Neuronal stem cell (in vitro differentiated cells): ENCODE results near the gene KRTAP1-4.
A peak's percentile ranks its signal among the peaks of the same experiment; 100 is the strongest.

Experiments
- DNase-seq: peaks from one replicate; pipeline ENCODE4 v3.0.0-alpha.2; 2013; ENCODE audit warnings: low spot score
- H2AFZ ChIP-seq: one replicate; pipeline ENCODE4 v1.6.1; 2013; ENCODE audit warnings: mild to moderate bottlenecking, low read length, inconsistent platforms
- H2AK5ac ChIP-seq: 2 replicates; pipeline ENCODE4 v1.6.1; 2013; ENCODE audit warnings: low read depth, mild to moderate bottlenecking, inconsistent platforms, low read length, moderate library complexity, mixed read lengths
- H2BK120ac ChIP-seq: 2 replicates; pipeline ENCODE4 v1.6.1; 2013; ENCODE audit warnings: low read depth, mild to moderate bottlenecking, inconsistent platforms, low read length, moderate library complexity, mixed read lengths
- H2BK12ac ChIP-seq: one replicate; pipeline ENCODE4 v1.6.1; 2013; ENCODE audit warnings: low read length, inconsistent platforms
- H2BK15ac ChIP-seq: 2 replicates; pipeline ENCODE4 v1.6.1; 2013; ENCODE audit warnings: mild to moderate bottlenecking, low read length, inconsistent platforms, mixed read lengths
- H2BK5ac ChIP-seq: one replicate; pipeline ENCODE4 v1.6.1; 2013; ENCODE audit warnings: inconsistent platforms, mild to moderate bottlenecking, low read length, moderate library complexity
- H3K14ac ChIP-seq: one replicate; pipeline ENCODE4 v1.6.1; 2013; ENCODE audit warnings: low read length, inconsistent platforms
- H3K18ac ChIP-seq: 2 replicates; pipeline ENCODE4 v1.6.1; 2013; ENCODE audit warnings: low read length, inconsistent platforms
- H3K23ac ChIP-seq: 2 replicates; pipeline ENCODE4 v1.6.1; 2013; ENCODE audit warnings: low read depth, mild to moderate bottlenecking, mixed read lengths, low read length, inconsistent platforms; ENCODE audit not compliant: poor library complexity
- H3K27ac ChIP-seq: replicated peaks from 3 replicates; pipeline ENCODE4 v1.5.1; 2013; ENCODE audit warnings: low read length, inconsistent platforms
- H3K27me3 ChIP-seq, 3 experiments: 2 replicates each; pipeline ENCODE4 v1.6.1; 2013; ENCODE audit warnings: low read length in 3 of 3, mild to moderate bottlenecking in 2 of 3, inconsistent platforms in 1 of 3, low read depth in 1 of 3, mixed read lengths in 1 of 3, moderate library complexity in 1 of 3; ENCODE audit not compliant: control insufficient read depth in 3 of 3, insufficient read depth in 3 of 3
- H3K36me3 ChIP-seq, 2 donors: replicated peaks in 1 of 2; 2 replicates each; pipeline ENCODE4 v1.6.1; 2013; ENCODE audit warnings: low read length in 2 of 2; ENCODE audit not compliant: control insufficient read depth in 2 of 2, insufficient read depth in 2 of 2
- H3K4ac ChIP-seq: 2 replicates; pipeline ENCODE4 v1.6.1; 2013; ENCODE audit warnings: inconsistent platforms, mild to moderate bottlenecking, low read length, moderate library complexity
- H3K4me1 ChIP-seq, 2 donors: 1 replicate in 1 of 2; 2 replicates in 1 of 2; pipeline ENCODE4 v1.6.1; 2013; ENCODE audit warnings: low read length in 2 of 2, low read depth in 1 of 2; ENCODE audit not compliant: control insufficient read depth in 2 of 2, insufficient read depth in 1 of 2
- H3K4me2 ChIP-seq: one replicate; pipeline ENCODE4 v1.6.1; 2013; ENCODE audit warnings: mild to moderate bottlenecking, low read length, inconsistent platforms; ENCODE audit not compliant: insufficient read depth, poor library complexity, severe bottlenecking
- H3K4me3 ChIP-seq, 2 donors: 2 replicates each; pipeline ENCODE4 v1.5.1; 2013; ENCODE audit warnings: low read length in 2 of 2, mild to moderate bottlenecking in 2 of 2, inconsistent platforms in 1 of 2, moderate library complexity in 1 of 2
- H3K79me1 ChIP-seq: one replicate; pipeline ENCODE4 v1.6.1; 2013; ENCODE audit warnings: low read depth, mild to moderate bottlenecking, inconsistent platforms, low read length, moderate library complexity
- H3K9ac ChIP-seq: one replicate; pipeline ENCODE4 v1.6.1; 2013; ENCODE audit warnings: mild to moderate bottlenecking, low read depth, low read length, inconsistent platforms; ENCODE audit not compliant: poor library complexity
- H3K9me3 ChIP-seq, 2 donors: replicated peaks in 1 of 2; 2 replicates each; pipeline versions ENCODE3 to v1.6.1; 2013; ENCODE audit warnings: low read length in 2 of 2, mild to moderate bottlenecking in 2 of 2, inconsistent platforms in 1 of 2, low read depth in 1 of 2, mixed read lengths in 1 of 2, moderate library complexity in 1 of 2; ENCODE audit not compliant: control insufficient read depth in 2 of 2, insufficient read depth in 1 of 2
- H4K8ac ChIP-seq: one replicate; pipeline ENCODE4 v1.6.1; 2013; ENCODE audit warnings: low read depth, mild to moderate bottlenecking, inconsistent platforms, low read length, moderate library complexity
- H4K91ac ChIP-seq: one replicate; pipeline ENCODE4 v1.6.1; 2013; ENCODE audit warnings: low read length, low read depth, mild to moderate bottlenecking, inconsistent platforms; ENCODE audit not compliant: poor library complexity
- WGBS, 2 donors: extraction: QIAGEN DNeasy Blood & Tissue Kit; methylation state at CpG; one replicate each; pipeline ENCODE4 v1.1.7; 2013; ENCODE audit warnings: missing lambda C conversion rate in 2 of 2, mixed read lengths in 1 of 2; ENCODE audit not compliant: insufficient read length in 2 of 2, insufficient replicate concordance in 1 of 2; ENCODE audit errors: extremely low coverage in 2 of 2; 5-methylcytosine and 5-hydroxymethylcytosine counted together

KRTAP1-4 gene

GRCh38 chr17:41020336-41020735 lies 9.7 kb downstream of the KRTAP1-4 start:
- Histone ChIP-seq H3K79me1 (no peaks in the 10 kb centered on the region), H3K27me3 (no peaks in the 10 kb centered on the region), H2AFZ (no peak overlapping the region), H3K4me3 (no peak overlapping the region), H2BK15ac (no peak overlapping the region), H3K14ac (no peak overlapping the region), H4K91ac (no peak overlapping the region), H4K8ac (no peak overlapping the region), H2BK5ac (no peak overlapping the region), H3K9ac (no peak overlapping the region), H3K23ac (no peak overlapping the region), H2BK12ac (no peak overlapping the region), H3K18ac (no peak overlapping the region), H3K27ac (no peak overlapping the region), H3K4me1 (no peaks in the 10 kb centered on the region), H3K4ac (no peak overlapping the region), H2BK120ac (no peak overlapping the region), H3K9me3 (no peaks in the 10 kb centered on the region), H2AK5ac (no peak overlapping the region), H3K4me2 (no peak overlapping the region), H3K36me3 (no peaks in the 10 kb centered on the region)
- DNase-seq: no peak

- Histone ChIP-seq H2AFZ (no peak overlapping the region), H3K4me2 (no peak overlapping the region), H2BK5ac (no peak overlapping the region), H3K36me3 (no peaks in the 10 kb centered on the region), H3K4me1 (no peaks in the 10 kb centered on the region), H3K4me3 (no peak overlapping the region), H2BK15ac (no peak overlapping the region), H3K14ac (no peak overlapping the region), H3K4ac (no peak overlapping the region), H4K91ac (peak overlapping the region; percentile 64), H3K27me3 (no peaks in the 10 kb centered on the region), H2BK12ac (no peak overlapping the region), H3K79me1 (no peaks in the 10 kb centered on the region), H2AK5ac (no peak overlapping the region), H3K27ac (no peak overlapping the region), H2BK120ac (no peak overlapping the region), H3K9me3 (no peaks in the 10 kb centered on the region), H3K23ac (peak overlapping the region; percentile 56), H3K18ac (no peak overlapping the region), H4K8ac (no peak overlapping the region), H3K9ac (no peak overlapping the region)
- no peak for DNase-seq
- WGBS, 2 donors: no CpG with 5 or more reads among the region's 3 CpGs
These were observed 10.6 kb downstream of the KRTAP1-4 start for GRCh38 chr17:41019415-41019814.

DNA sequence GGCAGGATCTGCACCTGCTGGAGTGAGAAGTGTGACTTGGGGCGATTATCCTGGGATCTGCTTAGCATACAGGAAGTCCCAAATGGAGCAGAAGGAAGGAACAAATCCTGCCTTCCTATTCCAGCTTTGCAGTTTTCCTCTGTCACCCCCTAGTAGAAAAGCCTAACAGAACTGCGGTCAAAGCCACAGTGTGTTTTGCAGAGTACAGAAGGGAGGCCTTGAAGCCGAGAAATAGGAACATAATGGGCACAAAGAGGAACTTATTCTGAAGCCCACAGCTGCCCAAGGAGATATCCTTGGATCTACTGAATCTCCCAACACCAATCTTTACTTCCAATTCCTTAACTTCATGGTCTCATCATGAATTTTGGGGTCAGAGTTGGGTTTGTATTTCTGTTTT lies 11.5 kb downstream of the KRTAP1-4 start:
- WGBS, 2 donors: no CpG with 5 or more reads among the region's 3 CpGs
- Histone ChIP-seq H3K27ac (no peak overlapping the region), H3K23ac (no peak overlapping the region), H4K8ac (no peak overlapping the region), H3K14ac (no peak overlapping the region), H3K4me1 (no peaks in the 10 kb centered on the region), H2BK120ac (no peak overlapping the region), H3K9ac (no peak overlapping the region), H4K91ac (no peak overlapping the region), H2BK12ac (no peak overlapping the region), H3K4me3 (no peak overlapping the region), H3K79me1 (no peaks in the 10 kb centered on the region), H2AK5ac (no peak overlapping the region), H2AFZ (no peak overlapping the region), H3K9me3 (no peaks in the 10 kb centered on the region), H2BK15ac (no peak overlapping the region), H2BK5ac (no peak overlapping the region), H3K27me3 (no peaks in the 10 kb centered on the region), H3K18ac (no peak overlapping the region), H3K4ac (no peak overlapping the region), H3K36me3 (no peaks in the 10 kb centered on the region), H3K4me2 (no peak overlapping the region)
- DNase-seq: no peak

DNA sequence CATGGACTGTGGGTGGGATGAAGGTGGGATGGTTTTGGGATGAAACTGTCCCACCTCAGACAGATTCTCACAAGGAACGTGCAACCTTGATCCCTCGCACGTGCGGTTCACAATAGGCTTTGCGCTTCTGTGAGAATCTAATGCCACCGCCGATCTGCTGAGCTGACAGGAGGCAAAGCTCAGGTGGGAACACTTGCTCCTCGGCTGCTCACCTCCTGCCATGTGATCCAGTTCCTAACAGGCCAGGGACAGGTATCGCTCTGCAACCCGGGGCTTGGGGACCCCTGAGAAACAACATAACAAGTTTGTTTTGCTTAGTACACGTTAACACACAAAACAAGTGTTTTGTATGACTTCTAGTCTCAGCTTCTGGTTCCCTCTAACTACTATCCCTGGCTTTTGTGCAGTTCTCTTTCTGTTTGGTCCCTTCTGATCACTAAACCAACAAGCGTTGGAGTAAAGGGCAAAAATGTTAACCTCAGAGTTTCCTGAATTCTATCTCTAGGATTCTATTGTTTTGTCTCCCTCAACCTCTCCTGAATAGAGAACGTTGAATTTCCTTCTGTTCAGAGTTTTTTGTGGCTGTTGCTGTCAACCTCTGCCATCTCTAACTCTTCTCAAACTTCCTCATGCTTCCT lies 13.3 kb downstream of the KRTAP1-4 start:
- Histone ChIP-seq H3K18ac (no peak overlapping the region), H2AFZ (no peak overlapping the region), H2BK15ac (no peak overlapping the region), H3K4me2 (no peak overlapping the region), H3K27ac (no peak overlapping the region), H4K91ac (no peak overlapping the region), H2BK120ac (no peak overlapping the region), H3K79me1 (no peaks in the 10 kb centered on the region), H2BK12ac (peak overlapping the region; percentile 36), H3K4me3 (no peak overlapping the region), H3K27me3 (no peaks in the 10 kb centered on the region), H3K23ac (no peak overlapping the region), H3K36me3 (no peaks in the 10 kb centered on the region), H3K14ac (no peak overlapping the region), H3K4ac (no peak overlapping the region), H3K9ac (no peak overlapping the region), H3K4me1 (no peaks in the 10 kb centered on the region), H2AK5ac (no peak overlapping the region), H4K8ac (peak overlapping the region; percentile 45), H3K9me3 (no peaks in the 10 kb centered on the region), H2BK5ac (no peak overlapping the region)
- DNase-seq: no peak
- no CpG with 5 or more reads among the region's 13 CpGs for WGBS, 2 donors
